Activated T-cell treated with anti-CD3 and anti-CD28 coated beads, Interleukin-2, amount 50 U/mL, for 72 hours (primary cell): ENCODE data around the gene LRPPRC. TPM values are rescaled to one million over a fixed set of nuclear protein-coding genes. Genes with fewer than 3 reads are reported as not detected.

ENCODE experiments used
- ATAC-seq, 2 donors: fragments of 150-1000 bp; cut with Tn5 transposase; replicated peaks in 1 of 2; 2 replicates each; pipeline ENCODE4 v1.10.0; 2021; ENCODE audit warnings: moderate library complexity in 2 of 2, mild to moderate bottlenecking in 1 of 2
- DNase-seq, 2 donors: peaks; one replicate each; pipeline ENCODE4 v3.0.0; 2021 to 2022; ENCODE audit warnings: mixed read lengths in 1 of 2
- H3K27ac Mint-ChIP-seq: one replicate; pipeline ENCODE4 v1.8.0; 2022; ENCODE audit warnings: mild to moderate bottlenecking, moderate library complexity, mixed read lengths
- H3K27me3 Mint-ChIP-seq: one replicate; pipeline ENCODE4 v1.8.0; 2022; ENCODE audit warnings: low read depth, mixed read lengths
- H3K36me3 Mint-ChIP-seq, 2 donors: one replicate each; pipeline ENCODE4 v1.8.0; 2022; ENCODE audit warnings: mixed read lengths in 2 of 2, mild to moderate bottlenecking in 1 of 2; ENCODE audit not compliant: insufficient read depth in 2 of 2
- H3K4me1 Mint-ChIP-seq: one replicate; pipeline ENCODE4 v1.8.0; 2022; ENCODE audit warnings: low read depth, mixed read lengths
- H3K4me3 Mint-ChIP-seq, 2 donors: one replicate each; pipeline ENCODE4 v1.8.0; 2022; ENCODE audit warnings: mild to moderate bottlenecking in 2 of 2, mixed read lengths in 2 of 2, moderate library complexity in 2 of 2
- H3K9me3 Mint-ChIP-seq, 2 donors: one replicate each; pipeline ENCODE4 v1.8.0; 2022; ENCODE audit warnings: mixed read lengths in 2 of 2
- total RNA-seq, 2 donors: library from RNA; stranded (reverse); gene quantifications; one replicate each; pipeline ENCODE4 v1.2.3, GENCODE V29; 2022

Gene LRPPRC
- total RNA-seq, 2 donors from 2014 or later = 121 to 149 TPM

- H3K4me3 Mint-ChIP-seq = no peak overlapping the region
- H3K4me1 Mint-ChIP-seq = peaks cover 13% of the 10 kb centered on the region
- no peaks in the 10 kb centered on the region for H3K9me3 Mint-ChIP-seq
- no peak overlapping the region for H3K27ac Mint-ChIP-seq
- H3K27me3 Mint-ChIP-seq = peaks cover 59% of the 10 kb centered on the region
- DNase-seq (no peak), ATAC-seq (no peak)
- no peaks in the 10 kb centered on the region for H3K36me3 Mint-ChIP-seq
Observed at GRCh38 chr2:43874776-43875451, 120.9 kb downstream of the LRPPRC start.

GRCh38 chr2:43872151-43872550 is 123.6 kb downstream of the LRPPRC start:
- Mint-ChIP-seq H3K4me3 (no peak overlapping the region), H3K27me3 (peaks cover 81% of the 10 kb centered on the region), H3K36me3 (no peaks in the 10 kb centered on the region)

GRCh38 chr2:43855292-43855691 is 140.5 kb downstream of the LRPPRC start:
- Mint-ChIP-seq H3K9me3 (no peaks in the 10 kb centered on the region), H3K4me1 (no peaks in the 10 kb centered on the region), H3K27ac (no peak overlapping the region), H3K27me3 (peaks cover 76% of the 10 kb centered on the region), H3K36me3 (no peaks in the 10 kb centered on the region), H3K4me3 (no peak overlapping the region)
- DNase-seq (no peak), ATAC-seq (no peak)

More at GRCh38 chr2:43872151-43872550, 123.6 kb downstream of the LRPPRC start:
- Mint-ChIP-seq H3K9me3 (no peaks in the 10 kb centered on the region), H3K27ac (no peak overlapping the region), H3K4me1 (no peaks in the 10 kb centered on the region)
- ATAC-seq (no peak), DNase-seq (no peak)

GRCh38 chr2:43854671-43855070 is 141.1 kb downstream of the LRPPRC start:
- no peaks in the 10 kb centered on the region for H3K9me3 Mint-ChIP-seq
- H3K27me3 Mint-ChIP-seq = peaks cover 70% of the 10 kb centered on the region
- ATAC-seq (no peak), DNase-seq (no peak)
- no peak overlapping the region for H3K4me3 Mint-ChIP-seq
- no peak overlapping the region for H3K27ac Mint-ChIP-seq
- H3K36me3 Mint-ChIP-seq = no peaks in the 10 kb centered on the region
- H3K4me1 Mint-ChIP-seq = no peaks in the 10 kb centered on the region

GRCh38 chr2:43853141-43854081 is 142.4 kb downstream of the LRPPRC start:
- no peak overlapping the region for H3K4me3 Mint-ChIP-seq
- no peak for ATAC-seq
- H3K36me3 Mint-ChIP-seq = no peaks in the 10 kb centered on the region
- H3K27me3 Mint-ChIP-seq = peaks cover 57% of the 10 kb centered on the region
- DNase-seq = no peak
- H3K27ac Mint-ChIP-seq = no peak overlapping the region
- H3K9me3 Mint-ChIP-seq = no peaks in the 10 kb centered on the region
- H3K4me1 Mint-ChIP-seq = no peaks in the 10 kb centered on the region

GRCh38 chr2:43852196-43852730 is 143.5 kb downstream of the LRPPRC start:
- Mint-ChIP-seq H3K4me1 (no peaks in the 10 kb centered on the region), H3K9me3 (no peaks in the 10 kb centered on the region), H3K27me3 (peaks cover 46% of the 10 kb centered on the region), H3K4me3 (no peak overlapping the region), H3K27ac (no peak overlapping the region), H3K36me3 (no peaks in the 10 kb centered on the region)
- DNase-seq = no peak
- no peak for ATAC-seq

- no peaks in the 10 kb centered on the region for H3K4me1 Mint-ChIP-seq
- ATAC-seq = no peak
- H3K4me3 Mint-ChIP-seq = no peak overlapping the region
- no peaks in the 10 kb centered on the region for H3K36me3 Mint-ChIP-seq
- no peak for DNase-seq
- H3K27me3 Mint-ChIP-seq = peaks cover 36% of the 10 kb centered on the region
- H3K27ac Mint-ChIP-seq = no peak overlapping the region
- no peaks in the 10 kb centered on the region for H3K9me3 Mint-ChIP-seq
Observed at GRCh38 chr2:43851011-43851980, 144.5 kb downstream of the LRPPRC start.

- DNase-seq (no peak), ATAC-seq (no peak)
- no peak overlapping the region for H3K4me3 Mint-ChIP-seq
- no peaks in the 10 kb centered on the region for H3K4me1 Mint-ChIP-seq
- peaks cover 8% of the 10 kb centered on the region for H3K27me3 Mint-ChIP-seq
- no peak overlapping the region for H3K27ac Mint-ChIP-seq
- H3K36me3 Mint-ChIP-seq = no peaks in the 10 kb centered on the region
- H3K9me3 Mint-ChIP-seq = no peaks in the 10 kb centered on the region
Observed at GRCh38 chr2:43848214-43848613, 147.6 kb downstream of the LRPPRC start.

- no peak for ATAC-seq
- no peak for DNase-seq
- Mint-ChIP-seq H3K4me3 (no peak overlapping the region), H3K27me3 (peaks cover 4% of the 10 kb centered on the region), H3K36me3 (no peaks in the 10 kb centered on the region), H3K9me3 (no peaks in the 10 kb centered on the region), H3K27ac (no peak overlapping the region), H3K4me1 (no peaks in the 10 kb centered on the region)
Observed at GRCh38 chr2:43846140-43846793, 149.5 kb downstream of the LRPPRC start.

- Mint-ChIP-seq H3K9me3 (no peaks in the 10 kb centered on the region), H3K27ac (no peak overlapping the region), H3K27me3 (no peaks in the 10 kb centered on the region), H3K36me3 (no peaks in the 10 kb centered on the region), H3K4me3 (no peak overlapping the region), H3K4me1 (no peaks in the 10 kb centered on the region)
- ATAC-seq = no peak
- no peak for DNase-seq
Observed at GRCh38 chr2:43845181-43845580, 150.6 kb downstream of the LRPPRC start.

- Mint-ChIP-seq H3K4me3 (no peak overlapping the region), H3K36me3 (no peaks in the 10 kb centered on the region), H3K27me3 (no peaks in the 10 kb centered on the region), H3K27ac (no peak overlapping the region), H3K4me1 (no peaks in the 10 kb centered on the region), H3K9me3 (no peaks in the 10 kb centered on the region)
- ATAC-seq (no peak), DNase-seq (no peak)
Observed at GRCh38 chr2:43842866-43843226, 152.9 kb downstream of the LRPPRC start.
